Heart right ventricle (tissue), 16 donors: ENCODE measurements around the gene SPTBN5. TPM values are rescaled to one million over a fixed set of nuclear protein-coding genes. Genes with fewer than 3 reads are reported as not detected.

Experiments
- ATAC-seq, 8 donors: fragments of 200-7000 bp; cut with Tn5 transposase; one replicate each; pipeline ENCODE4 v1.9.1; 2020; ENCODE audit warnings: mild to moderate bottlenecking in 8 of 8, moderate library complexity in 8 of 8, moderate number of reproducible peaks in 1 of 8
- DNase-seq, 2 donors: peaks; one replicate each; pipeline ENCODE4 v3.0.0-alpha.2; 2020
- H3K27ac ChIP-seq, 10 donors: fragments of 200-600 bp; sonication (generic) in 2 of 10; one replicate each; pipeline versions ENCODE4 v1.5.0 to v1.8.0; 2020 to 2022; ENCODE audit warnings: mild to moderate bottlenecking in 3 of 10
- H3K27me3 ChIP-seq, 7 donors: fragments of 200-600 bp; one replicate each; pipeline ENCODE4 v1.8.0; 2021 to 2022; ENCODE audit warnings: mild to moderate bottlenecking in 2 of 7
- H3K36me3 ChIP-seq, 9 donors: fragments of 200-600 bp; sonication (generic) in 1 of 9; one replicate each; pipeline versions ENCODE4 v1.5.0 to v1.8.0; 2020 to 2022; ENCODE audit warnings: mild to moderate bottlenecking in 2 of 9
- H3K4me1 ChIP-seq, 9 donors: fragments of 200-600 bp; sonication (generic) in 1 of 9; one replicate each; pipeline versions ENCODE4 v1.5.0 to v1.8.0; 2020 to 2022; ENCODE audit warnings: mild to moderate bottlenecking in 4 of 9
- H3K4me3 ChIP-seq, 10 donors: fragments of 200-600 bp; sonication (generic) in 2 of 10; one replicate each; pipeline versions ENCODE4 v1.5.0 to v1.8.0; 2020 to 2022; ENCODE audit warnings: mild to moderate bottlenecking in 7 of 10, moderate library complexity in 2 of 10
- H3K9me3 ChIP-seq, 11 donors: fragments of 200-600 bp in 10 of 11; sonication (generic) in 2 of 11; one replicate each; pipeline versions ENCODE4 v1.5.0 to v1.8.0; 2013 to 2022; ENCODE audit warnings: mild to moderate bottlenecking in 2 of 11, control low read depth in 1 of 11, moderate library complexity in 1 of 11
- WGBS, 2 donors: extraction: QIAGEN DNeasy Blood & Tissue Kit; methylation state at CpG; one replicate each; pipeline ENCODE4 v1.1.7; 2013; ENCODE audit warnings: inconsistent platforms in 1 of 2; 5-methylcytosine and 5-hydroxymethylcytosine counted together
- intact Hi-C, 10 donors: fragments of 100-400 bp; cut with DNase I; formaldehyde crosslinking; loops; one replicate each; pipeline versions ENCODE4 v1.11.1 to v1.14.2; 2022
- polyA plus RNA-seq, 2 donors: library from polyadenylated mRNA; stranded (reverse); fragments of 200-250 nt; gene quantifications; one replicate each; pipeline ENCODE4 v1.2.3, GENCODE V29; 2013
- total RNA-seq, 10 donors: library from RNA; stranded (reverse); fragmentation: NEBNext Ultra II Directional in 3 of 10; extraction: Animal tissue kit (Norgen Biotek cat#: 25700) in 3 of 10; gene quantifications; one replicate each; pipeline versions ENCODE4 v1.2.1 to v1.2.4, GENCODE V29; 2021 to 2023
- TF ChIP-seq, protein P1 (sequence below), 9 donors: fragments of 200-600 bp; sonication (generic) in 2 of 9; IDR thresholded peaks; one replicate each; pipeline versions ENCODE4 v1.5.0 to v1.8.0; 2021 to 2022; ENCODE audit warnings: antibody characterized with exemption in 9 of 9, mild to moderate bottlenecking in 5 of 9, moderate library complexity in 1 of 9
- donor health status: Arrhythmogenic right ventricular cardiomyopathy.
- donor health status: ischemic (EF 13 %, LVEDD 7.1; RV severe dilation, severe dysfunction).
- donor health status: healthy with polysubstance abuse.
- donor health status: DM: no; HTN: yes; CAD: no.
- donor health status: DM: no; HTN: no; CAD: no.
- donor health status: ischemic (EF 25% LVEDD 6.9; RV normal size, moderate dysfunction).
- donor health status: ischemic (EF 25% LVEDD 5.7; RV mildly dilated, moderate dysfunction).
- donor health status: healthy.
- donor health status: DM: yes; HTN: yes; CAD: no.
- donor health status: Ischemic cardiomyopathy.
- donor health status: ischemic (EF 35%, LVEDD 5.7; RV mildly dilated, moderate dysfunction).
- donor health status: nonischemic (EF 11% LVEDD 7.7; RV severe dilation, severe dysfunction).
- donor health status: DM: yes; HTN: yes; CAD: no.
- donor health status: PGD.
- donor health status: ischemic (EF 29% LVEDD 5.4; RV normal size, mild dysfunction).
- donor health status: nonischemic (EF 23%, LVEDD 6.1; RV moderate dilation, normal function).

The SPTBN5 gene
- total and polyA plus RNA-seq, 12 donors: 0.94 to 8.7 (median 2.4) TPM

DNA sequence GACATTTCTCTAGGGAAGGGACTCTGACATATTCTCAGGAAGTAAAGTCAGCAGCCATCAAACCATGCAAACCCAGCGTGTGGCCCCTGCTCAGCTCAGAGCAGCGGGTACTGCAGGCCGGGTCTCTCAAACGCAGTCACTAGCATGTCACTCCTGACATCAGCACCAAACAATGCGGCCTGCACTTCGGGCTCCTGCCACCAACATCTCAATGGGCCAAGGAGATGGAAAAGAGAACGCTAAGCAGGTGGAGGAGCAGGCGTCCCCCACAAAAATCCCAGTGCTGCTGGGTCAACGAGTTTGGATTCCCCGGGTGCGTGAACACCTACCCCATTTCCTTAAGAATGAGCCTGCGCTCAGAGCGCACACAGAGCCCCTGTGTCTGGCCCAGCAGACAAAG lies 9.9 kb upstream of the SPTBN5 start:
- Histone ChIP-seq H3K4me3 (no peak overlapping the region), H3K36me3 (peaks cover 0 to 93% (median 52%) of the 10 kb centered on the region in 9 donors), H3K4me1 (peaks cover 3 to 43% (median 29%) of the 10 kb centered on the region in 9 donors), H3K27me3 (no peaks in the 10 kb centered on the region), H3K27ac (peak overlapping the region in 8 of 10 donors; percentile 30 to 70 (median 45)), H3K9me3 (no peaks in the 10 kb centered on the region)
- TF ChIP-seq, protein P1, sequence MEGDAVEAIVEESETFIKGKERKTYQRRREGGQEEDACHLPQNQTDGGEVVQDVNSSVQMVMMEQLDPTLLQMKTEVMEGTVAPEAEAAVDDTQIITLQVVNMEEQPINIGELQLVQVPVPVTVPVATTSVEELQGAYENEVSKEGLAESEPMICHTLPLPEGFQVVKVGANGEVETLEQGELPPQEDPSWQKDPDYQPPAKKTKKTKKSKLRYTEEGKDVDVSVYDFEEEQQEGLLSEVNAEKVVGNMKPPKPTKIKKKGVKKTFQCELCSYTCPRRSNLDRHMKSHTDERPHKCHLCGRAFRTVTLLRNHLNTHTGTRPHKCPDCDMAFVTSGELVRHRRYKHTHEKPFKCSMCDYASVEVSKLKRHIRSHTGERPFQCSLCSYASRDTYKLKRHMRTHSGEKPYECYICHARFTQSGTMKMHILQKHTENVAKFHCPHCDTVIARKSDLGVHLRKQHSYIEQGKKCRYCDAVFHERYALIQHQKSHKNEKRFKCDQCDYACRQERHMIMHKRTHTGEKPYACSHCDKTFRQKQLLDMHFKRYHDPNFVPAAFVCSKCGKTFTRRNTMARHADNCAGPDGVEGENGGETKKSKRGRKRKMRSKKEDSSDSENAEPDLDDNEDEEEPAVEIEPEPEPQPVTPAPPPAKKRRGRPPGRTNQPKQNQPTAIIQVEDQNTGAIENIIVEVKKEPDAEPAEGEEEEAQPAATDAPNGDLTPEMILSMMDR (IDR thresholded peaks at IDR 0.05): no peak
- 65 to 66% methylated on average over 13 of the region's 13 CpGs for WGBS, 2 donors
- no peak for DNase-seq
- intact Hi-C loops: loop anchor here in 6 of 10 donors (2.0 to 10.0 kb wide), 6 partner anchors 51 to 151 kb away; partner anchors contain the start of genes JMJD7 (in 2 of the 6), PLA2G4B (in 2 of the 6) and MAPKBP1 (in 1 of the 6)
- peak in 5 of 8 donors; percentile 15 to 56 (median 26) for ATAC-seq

DNA sequence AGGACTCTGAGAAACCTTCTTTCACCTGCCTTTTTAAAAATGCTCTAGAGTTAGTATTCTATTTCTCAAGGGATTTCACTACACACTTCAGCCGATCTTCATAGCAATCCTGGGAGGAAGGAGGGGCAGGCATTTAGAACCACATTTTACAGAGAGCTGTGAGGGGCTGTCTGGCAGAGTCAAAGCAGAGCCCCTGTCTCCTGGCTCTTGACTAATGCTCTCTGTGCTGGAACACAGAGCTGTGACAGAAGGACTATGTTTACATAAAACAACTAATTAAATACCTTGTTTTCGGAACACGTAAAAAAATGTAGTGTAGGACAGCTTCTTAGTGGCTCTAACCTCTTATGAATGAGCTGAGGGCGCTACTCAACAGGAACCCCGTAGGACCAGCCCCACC lies 7.6 kb upstream of the SPTBN5 start:
- intact Hi-C loops: loop anchor here in 6 of 10 donors (5.0 to 10.0 kb wide), 5 partner anchors 53 to 153 kb away; partner anchors contain the start of genes JMJD7 (in 2 of the 6), PLA2G4B (in 2 of the 6) and MAPKBP1 (in 1 of the 6)
- WGBS, 2 donors: 73 to 81% methylated on average over 5 of the region's 5 CpGs
- peak overlapping the region in 2 of 10 donors; percentile 11 to 41 for H3K27ac ChIP-seq
- TF ChIP-seq, protein P1 (IDR thresholded peaks at IDR 0.05): no peak
- H3K4me3 ChIP-seq: no peak overlapping the region
- DNase-seq (no peak), ATAC-seq (no peak)
- H3K27me3 ChIP-seq: no peaks in the 10 kb centered on the region
- H3K36me3 ChIP-seq: peaks cover 0 to 93% (median 46%) of the 10 kb centered on the region in 9 donors
- peaks cover 3 to 37% (median 23%) of the 10 kb centered on the region in 9 donors for H3K4me1 ChIP-seq
- no peaks in the 10 kb centered on the region for H3K9me3 ChIP-seq

DNA sequence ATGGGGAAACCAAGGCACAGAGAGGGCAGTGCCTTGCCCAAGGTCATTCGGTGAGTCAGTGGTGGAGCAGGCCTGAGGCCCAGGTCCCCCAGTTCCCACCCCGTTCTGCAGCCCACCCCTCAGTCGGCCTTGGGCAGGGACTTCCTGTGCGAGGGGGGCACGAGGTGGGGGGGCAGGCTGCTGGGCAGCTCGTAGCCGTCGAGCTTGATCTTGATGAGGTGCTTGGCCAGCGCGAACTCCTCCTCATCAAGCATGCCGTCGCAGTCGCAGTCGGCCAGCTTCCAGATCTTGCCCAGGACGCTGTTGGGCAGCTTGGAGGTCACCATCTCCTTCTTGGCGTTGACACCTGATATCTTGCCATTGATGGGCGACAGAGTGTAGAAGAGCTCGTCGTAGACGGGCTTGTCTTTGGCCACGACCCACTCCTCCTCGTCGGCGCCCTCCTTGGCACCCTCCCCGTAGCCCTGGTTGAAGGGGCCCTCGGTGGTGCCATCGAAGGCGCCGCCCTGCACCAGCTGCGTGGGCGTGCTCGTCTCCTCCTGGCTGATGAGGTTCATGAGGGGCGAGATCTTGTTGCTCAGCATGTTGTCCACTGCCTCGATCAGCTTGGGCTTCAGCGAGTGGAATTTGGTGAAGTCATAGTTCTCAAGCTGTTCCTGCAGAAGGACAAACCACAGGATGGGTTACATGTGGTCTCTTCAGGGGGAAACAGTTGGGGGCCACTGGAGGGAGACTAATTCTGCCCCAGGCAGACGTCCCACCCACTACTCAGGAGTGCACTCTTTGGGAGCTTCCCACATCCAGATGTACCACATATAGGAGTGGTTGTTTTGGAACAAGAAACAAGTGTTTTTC lies 6.9 kb upstream of the SPTBN5 start:
- intact Hi-C loops: loop anchor here in 6 of 10 donors (5.0 to 10.0 kb wide), 5 partner anchors 54 to 154 kb away; partner anchors contain the start of genes JMJD7 (in 2 of the 6), PLA2G4B (in 2 of the 6) and MAPKBP1 (in 1 of the 6)
- TF ChIP-seq, protein P1 (IDR thresholded peaks at IDR 0.05): no peak
- H3K4me1 ChIP-seq: peaks cover 3 to 36% (median 23%) of the 10 kb centered on the region in 9 donors
- no peaks in the 10 kb centered on the region for H3K9me3 ChIP-seq
- no peaks in the 10 kb centered on the region for H3K27me3 ChIP-seq
- H3K4me3 ChIP-seq: no peak overlapping the region
- peaks cover 0 to 87% (median 45%) of the 10 kb centered on the region in 9 donors for H3K36me3 ChIP-seq
- H3K27ac ChIP-seq: peak overlapping the region in 5 of 10 donors; percentile 11 to 51 (median 25)
- no peak for DNase-seq
- 56 to 58% methylated on average over 36 of the region's 36 CpGs for WGBS, 2 donors
- ATAC-seq: peak in 1 of 8 donors; percentile 13

DNA sequence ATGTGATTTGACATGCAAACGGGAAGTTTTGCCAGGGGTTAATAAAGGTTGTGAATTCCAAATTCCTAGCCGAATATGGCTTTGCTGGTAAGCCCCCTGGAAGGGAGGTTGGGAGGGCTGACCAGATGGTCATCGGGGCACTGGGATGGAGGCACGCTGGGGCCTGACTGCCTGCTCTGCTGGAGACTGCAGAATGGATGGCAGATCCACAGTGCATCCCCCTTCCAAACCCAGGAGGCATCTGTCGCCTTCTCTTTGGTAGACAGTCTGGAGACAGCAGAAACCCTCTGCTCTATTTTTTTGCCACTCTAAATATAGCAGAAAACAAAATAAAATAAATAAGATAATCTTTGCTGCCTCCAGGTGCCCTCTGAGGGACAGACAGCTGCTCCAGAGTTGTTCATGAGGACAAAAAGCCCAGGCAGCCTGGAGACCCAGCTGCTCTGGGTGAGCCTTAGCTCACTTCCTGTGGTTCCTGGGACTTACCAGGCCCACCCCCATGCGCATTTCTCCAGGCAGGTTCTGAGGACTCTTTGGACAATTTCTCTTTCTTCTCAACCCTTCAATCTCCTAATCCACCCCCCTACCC lies 6.1 kb upstream of the SPTBN5 start:
- H3K4me3 ChIP-seq: no peak overlapping the region
- TF ChIP-seq, protein P1 (IDR thresholded peaks at IDR 0.05): no peak
- no peaks in the 10 kb centered on the region for H3K27me3 ChIP-seq
- intact Hi-C loops: loop anchor here in 7 of 10 donors (5.0 to 10.0 kb wide), 7 partner anchors 55 to 155 kb away; partner anchors contain the start of genes PLA2G4B (in 3 of the 7), JMJD7 (in 2 of the 7) and MAPKBP1 (in 2 of the 7)
- no peak for ATAC-seq
- peaks cover 6 to 35% (median 23%) of the 10 kb centered on the region in 9 donors for H3K4me1 ChIP-seq
- 69 to 70% methylated on average over 6 of the region's 6 CpGs for WGBS, 2 donors
- peaks cover 0 to 79% (median 45%) of the 10 kb centered on the region in 9 donors for H3K36me3 ChIP-seq
- no peaks in the 10 kb centered on the region for H3K9me3 ChIP-seq
- peak overlapping the region in 3 of 10 donors; percentile 25 to 51 (median 28) for H3K27ac ChIP-seq
- no peak for DNase-seq
